Stomach (tissue), 4 donors: ENCODE data around the gene RBP4.

Source experiments
- CTCF ChIP-seq, 7 experiments: fragments of 450-650 bp in 4 of 7; fragments of 200-600 bp in 3 of 7; sonication (generic) in 3 of 7; IDR thresholded peaks; one replicate each; pipeline ENCODE4 v1.5.1; 2016 to 2019; ENCODE audit warnings: antibody characterized with exemption in 7 of 7, control low read depth in 2 of 7, mild to moderate bottlenecking in 1 of 7
- POLR2AphosphoS5 ChIP-seq, 3 donors: sonication (generic); formaldehyde crosslinking; IDR thresholded peaks; one replicate each; pipeline ENCODE4 v1.6.1; 2016; ENCODE audit warnings: antibody characterized with exemption in 3 of 3

- no peak for TF ChIP-seq CTCF (IDR thresholded peaks at IDR 0.05)
- TF ChIP-seq POLR2AphosphoS5 (IDR thresholded peaks at IDR 0.05), result no peak
These were observed 29.9 kb upstream of the RBP4 start for GRCh38 chr10:93630625-93631557.
